Stimulated activated naive B cell treated with anti-CD40 and anti-IgM and Interleukin-4, amounts not matched to agents 10 μg/mL and 1 μg/mL and 100 μg/mL, for 72 hours (primary cell): ENCODE measurements around the gene ERG.

ENCODE experiments used
- ATAC-seq, 2 donors: fragments of 150-1000 bp; cut with Tn5 transposase; replicated peaks; 2 replicates each; pipeline ENCODE4 v1.10.0; 2021; ENCODE audit warnings: moderate library complexity in 1 of 2
- DNase-seq: peaks from one replicate; pipeline ENCODE4 v3.0.0; 2021
- H3K27ac Mint-ChIP-seq: one replicate; pipeline ENCODE4 v1.8.0; 2022; ENCODE audit warnings: mild to moderate bottlenecking, mixed read lengths
- H3K27me3 Mint-ChIP-seq, 2 donors: one replicate each; pipeline ENCODE4 v1.8.0; 2022; ENCODE audit warnings: mixed read lengths in 2 of 2
- H3K36me3 Mint-ChIP-seq, 2 donors: one replicate each; pipeline ENCODE4 v1.8.0; 2022; ENCODE audit warnings: mixed read lengths in 2 of 2, mild to moderate bottlenecking in 1 of 2
- H3K4me1 Mint-ChIP-seq, 2 donors: one replicate each; pipeline ENCODE4 v1.8.0; 2022; ENCODE audit warnings: mixed read lengths in 2 of 2, mild to moderate bottlenecking in 1 of 2
- H3K4me3 Mint-ChIP-seq, 2 donors: one replicate each; pipeline ENCODE4 v1.8.0; 2022; ENCODE audit warnings: mild to moderate bottlenecking in 2 of 2, mixed read lengths in 2 of 2, moderate library complexity in 1 of 2
- H3K9me3 Mint-ChIP-seq, 2 donors: one replicate each; pipeline ENCODE4 v1.8.0; 2022; ENCODE audit warnings: mixed read lengths in 2 of 2, mild to moderate bottlenecking in 1 of 2

Gene ERG

DNA sequence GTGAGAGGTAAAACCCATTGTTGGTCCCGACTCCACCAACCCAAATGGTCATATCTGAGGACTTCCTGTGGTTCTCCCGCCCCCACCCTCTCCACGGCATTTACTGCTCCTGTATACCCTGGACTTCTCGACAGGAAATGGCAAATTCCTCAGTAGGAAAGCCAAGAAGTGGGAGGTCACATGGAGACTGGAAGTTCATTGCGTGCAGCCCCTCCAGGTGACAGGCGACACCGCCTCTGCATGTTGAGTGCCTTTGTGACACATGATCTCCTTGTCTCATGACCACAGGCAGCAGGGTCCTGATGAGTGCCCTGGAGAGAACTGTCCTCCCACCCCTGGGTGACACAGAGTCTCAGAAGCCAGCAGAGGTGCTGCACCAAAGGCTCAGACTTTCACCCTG, 24.2 kb downstream of the ERG start:
- H3K27ac Mint-ChIP-seq, result no peak overlapping the region
- DNase-seq (no peak), ATAC-seq (no peak)
- H3K27me3 Mint-ChIP-seq, result peaks cover 50 to 66% of the 10 kb centered on the region in 2 donors
- no peaks in the 10 kb centered on the region for H3K36me3 Mint-ChIP-seq
- peaks cover 0 to 1% of the 10 kb centered on the region in 2 donors for H3K9me3 Mint-ChIP-seq
- H3K4me3 Mint-ChIP-seq, result no peak overlapping the region
- H3K4me1 Mint-ChIP-seq, result peaks cover 17 to 26% of the 10 kb centered on the region in 2 donors

DNA sequence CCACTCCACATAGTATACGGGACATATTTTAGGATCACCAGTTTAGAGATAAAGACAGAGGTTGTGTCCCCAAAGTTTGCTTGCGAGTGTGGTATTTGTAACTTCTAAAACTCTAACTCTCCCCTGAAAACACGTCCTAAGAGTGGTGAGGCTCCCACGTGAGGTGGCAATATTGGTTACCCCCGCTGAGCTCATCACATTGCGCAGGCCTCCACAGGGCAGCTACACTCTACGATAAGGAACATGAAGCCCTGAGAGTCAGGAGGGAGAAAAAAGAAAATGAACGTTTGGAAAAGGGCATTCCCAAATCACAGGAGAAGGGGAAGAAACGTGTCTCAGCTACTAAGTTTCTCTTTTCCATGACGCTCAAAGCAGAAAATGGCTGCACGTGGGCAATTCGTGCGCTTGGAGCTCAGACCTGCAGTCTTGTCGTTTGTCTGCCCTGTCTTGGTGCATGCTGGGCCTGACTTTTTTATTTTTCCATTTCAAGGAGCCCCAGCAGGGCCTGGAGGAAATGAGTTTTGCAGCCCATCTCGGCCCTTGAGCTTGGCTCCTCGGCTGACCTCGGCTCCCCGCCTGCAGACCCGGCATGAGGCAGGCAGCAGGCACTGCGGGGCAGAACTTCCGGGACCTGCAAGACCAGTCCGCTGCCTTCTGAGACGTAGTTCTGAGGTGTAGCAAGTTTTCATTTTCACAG, 25.7 kb downstream of the ERG start:
- no peaks in the 10 kb centered on the region for H3K36me3 Mint-ChIP-seq
- no peak overlapping the region for H3K27ac Mint-ChIP-seq
- no peak overlapping the region for H3K4me3 Mint-ChIP-seq
- H3K9me3 Mint-ChIP-seq, result peaks cover 0 to 2% of the 10 kb centered on the region in 2 donors
- H3K27me3 Mint-ChIP-seq, result peaks cover 42 to 53% of the 10 kb centered on the region in 2 donors
- ATAC-seq (no peak), DNase-seq (no peak)
- H3K4me1 Mint-ChIP-seq, result peaks cover 17 to 26% of the 10 kb centered on the region in 2 donors

DNA sequence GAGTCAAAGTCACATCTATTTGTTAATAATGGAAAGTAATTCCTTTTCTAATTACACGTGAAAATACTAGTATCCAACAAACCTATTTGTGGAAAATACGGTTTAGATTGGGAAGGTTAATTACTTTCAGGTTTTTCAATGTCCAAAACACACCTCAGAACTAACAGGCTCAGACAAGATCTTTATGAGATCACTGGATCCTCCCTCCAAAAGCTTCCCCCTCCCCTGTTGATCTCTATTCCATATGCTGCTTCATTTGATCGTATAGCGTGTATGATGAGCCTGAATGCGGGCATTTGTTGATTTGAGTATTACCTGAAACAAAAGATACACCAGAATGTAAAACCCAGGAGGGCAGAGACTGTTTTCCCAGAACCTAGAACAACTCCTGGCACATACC, 26.5 kb downstream of the ERG start:
- DNase-seq (no peak), ATAC-seq (no peak)
- H3K4me1 Mint-ChIP-seq, result peaks cover 12 to 24% of the 10 kb centered on the region in 2 donors
- no peak overlapping the region for H3K27ac Mint-ChIP-seq
- peaks cover 38 to 45% of the 10 kb centered on the region in 2 donors for H3K27me3 Mint-ChIP-seq
- no peaks in the 10 kb centered on the region for H3K36me3 Mint-ChIP-seq
- no peak overlapping the region for H3K4me3 Mint-ChIP-seq
- peaks cover 0 to 3% of the 10 kb centered on the region in 2 donors for H3K9me3 Mint-ChIP-seq

DNA sequence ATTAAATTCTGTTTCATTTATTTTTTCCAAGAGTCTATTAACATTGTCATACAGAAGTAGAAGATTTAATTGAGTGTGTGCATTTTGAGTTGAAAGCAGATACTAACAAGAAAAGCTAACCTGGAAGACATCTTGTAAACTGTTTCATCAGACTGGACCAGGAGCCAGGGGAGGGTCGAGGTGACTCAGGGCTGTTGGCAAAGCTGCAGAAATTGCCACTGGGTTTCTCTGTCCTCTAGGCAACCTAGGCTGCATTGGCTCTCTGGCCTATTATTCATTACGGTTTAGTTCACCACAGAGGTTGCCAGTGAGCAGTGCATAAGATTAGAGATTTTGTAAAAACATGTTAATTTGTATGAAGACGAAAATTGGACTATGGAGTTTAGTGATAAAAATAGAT, 27.5 kb downstream of the ERG start:
- H3K4me3 Mint-ChIP-seq, result no peak overlapping the region
- DNase-seq (no peak), ATAC-seq (no peak)
- H3K9me3 Mint-ChIP-seq, result peaks cover 0 to 3% of the 10 kb centered on the region in 2 donors
- H3K27me3 Mint-ChIP-seq, result peaks cover 29 to 35% of the 10 kb centered on the region in 2 donors
- no peak overlapping the region for H3K27ac Mint-ChIP-seq
- H3K4me1 Mint-ChIP-seq, result peaks cover 7 to 15% of the 10 kb centered on the region in 2 donors
- no peaks in the 10 kb centered on the region for H3K36me3 Mint-ChIP-seq

DNA sequence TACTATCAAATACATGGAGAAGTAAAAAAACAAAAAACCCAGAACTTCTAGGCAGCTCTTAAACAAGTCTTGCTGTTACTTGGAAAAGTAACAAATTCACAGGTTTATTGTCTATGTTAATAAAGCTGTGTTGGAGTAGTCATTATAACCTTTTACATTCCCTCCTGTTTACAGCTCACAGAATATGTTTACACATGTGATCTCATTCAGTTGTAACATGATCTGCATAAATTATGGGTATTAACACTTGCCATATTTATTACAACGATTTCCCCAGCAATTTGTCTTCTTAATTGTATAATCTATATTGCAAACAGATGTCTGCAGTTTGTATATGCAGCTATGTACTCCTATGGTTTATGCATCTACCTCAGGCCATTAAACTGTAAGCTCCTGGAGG, 28.6 kb downstream of the ERG start:
- no peaks in the 10 kb centered on the region for H3K36me3 Mint-ChIP-seq
- peaks cover 19 to 24% of the 10 kb centered on the region in 2 donors for H3K27me3 Mint-ChIP-seq
- ATAC-seq, result no peak
- H3K27ac Mint-ChIP-seq, result no peak overlapping the region
- peaks cover 0 to 6% of the 10 kb centered on the region in 2 donors for H3K9me3 Mint-ChIP-seq
- no peak for DNase-seq
- H3K4me1 Mint-ChIP-seq, result peaks cover 4 to 11% of the 10 kb centered on the region in 2 donors
- no peak overlapping the region for H3K4me3 Mint-ChIP-seq

DNA sequence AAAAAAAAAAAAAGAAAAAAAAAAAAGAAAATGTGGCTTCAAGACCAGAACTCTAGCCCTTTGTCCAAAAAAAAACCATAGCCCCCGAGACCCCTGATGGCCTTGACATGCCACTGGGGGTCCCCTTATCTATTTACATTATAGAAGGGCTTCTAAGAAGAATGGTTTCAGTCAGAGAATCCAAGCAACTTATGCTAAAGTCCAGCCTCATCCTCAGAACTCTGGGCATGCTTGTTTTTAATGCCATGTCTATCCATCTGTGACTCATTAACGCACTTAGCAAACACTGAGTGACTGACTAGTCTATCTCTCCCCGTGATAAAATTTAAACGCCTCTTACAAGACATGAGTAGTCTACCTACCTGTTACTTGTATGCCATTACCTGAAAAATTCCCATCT, 29.3 kb downstream of the ERG start:
- H3K4me1 Mint-ChIP-seq, result peaks cover 4 to 11% of the 10 kb centered on the region in 2 donors
- H3K9me3 Mint-ChIP-seq, result peaks cover 0 to 8% of the 10 kb centered on the region in 2 donors
- H3K27me3 Mint-ChIP-seq, result peaks cover 14 to 17% of the 10 kb centered on the region in 2 donors
- no peak overlapping the region for H3K4me3 Mint-ChIP-seq
- DNase-seq (no peak), ATAC-seq (no peak)
- no peak overlapping the region for H3K27ac Mint-ChIP-seq
- H3K36me3 Mint-ChIP-seq, result no peaks in the 10 kb centered on the region

DNA sequence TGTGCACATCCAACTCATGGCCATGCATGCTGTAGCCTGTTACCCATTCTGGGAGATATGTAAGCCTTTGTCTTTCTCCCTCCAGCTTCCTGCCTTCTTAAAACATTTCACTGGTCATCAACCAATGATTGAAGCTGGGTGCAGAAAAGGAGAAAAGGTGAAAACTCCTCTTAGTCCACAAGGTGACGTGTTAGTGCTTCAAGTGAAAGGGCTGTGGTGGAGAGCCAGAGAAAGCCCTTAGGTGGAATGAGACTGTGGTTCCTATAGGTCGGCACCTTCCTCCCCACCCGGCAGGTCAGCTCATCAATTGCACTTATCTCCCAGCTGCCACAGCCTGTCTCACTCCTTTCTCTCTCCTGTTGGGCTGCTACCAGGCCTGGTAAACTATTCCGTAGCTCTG, 30.4 kb downstream of the ERG start:
- Mint-ChIP-seq H3K36me3 (no peaks in the 10 kb centered on the region), H3K4me3 (no peak overlapping the region), H3K9me3 (peaks cover 0 to 8% of the 10 kb centered on the region in 2 donors), H3K27me3 (peaks cover 9 to 10% of the 10 kb centered on the region in 2 donors), H3K4me1 (peaks cover 4 to 11% of the 10 kb centered on the region in 2 donors), H3K27ac (no peak overlapping the region)
- no peak for DNase-seq
- ATAC-seq, result no peak

DNA sequence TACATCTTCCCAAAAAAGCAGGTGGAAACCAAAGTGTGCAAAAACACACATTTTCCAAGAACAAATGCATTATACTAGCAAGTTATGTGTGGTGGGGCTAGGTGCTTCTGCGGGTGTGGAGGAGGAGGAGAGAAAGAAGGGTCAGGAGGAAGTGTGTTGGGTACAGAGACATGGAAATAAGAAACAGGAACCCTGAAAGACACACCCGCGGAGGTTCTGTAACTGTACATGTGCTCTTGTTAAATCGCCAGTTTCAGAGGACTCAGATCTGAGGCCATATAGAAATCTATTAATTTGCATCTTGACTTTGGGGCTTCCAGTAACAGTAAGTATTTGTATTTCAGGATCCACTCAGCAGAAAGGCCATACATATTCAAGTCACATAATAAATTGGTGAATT, 30.9 kb downstream of the ERG start:
- Mint-ChIP-seq H3K9me3 (peaks cover 0 to 8% of the 10 kb centered on the region in 2 donors), H3K27ac (no peak overlapping the region), H3K4me3 (no peak overlapping the region), H3K27me3 (peaks cover 6 to 7% of the 10 kb centered on the region in 2 donors), H3K4me1 (peaks cover 2 to 11% of the 10 kb centered on the region in 2 donors), H3K36me3 (no peaks in the 10 kb centered on the region)
- no peak for ATAC-seq
- DNase-seq, result no peak

DNA sequence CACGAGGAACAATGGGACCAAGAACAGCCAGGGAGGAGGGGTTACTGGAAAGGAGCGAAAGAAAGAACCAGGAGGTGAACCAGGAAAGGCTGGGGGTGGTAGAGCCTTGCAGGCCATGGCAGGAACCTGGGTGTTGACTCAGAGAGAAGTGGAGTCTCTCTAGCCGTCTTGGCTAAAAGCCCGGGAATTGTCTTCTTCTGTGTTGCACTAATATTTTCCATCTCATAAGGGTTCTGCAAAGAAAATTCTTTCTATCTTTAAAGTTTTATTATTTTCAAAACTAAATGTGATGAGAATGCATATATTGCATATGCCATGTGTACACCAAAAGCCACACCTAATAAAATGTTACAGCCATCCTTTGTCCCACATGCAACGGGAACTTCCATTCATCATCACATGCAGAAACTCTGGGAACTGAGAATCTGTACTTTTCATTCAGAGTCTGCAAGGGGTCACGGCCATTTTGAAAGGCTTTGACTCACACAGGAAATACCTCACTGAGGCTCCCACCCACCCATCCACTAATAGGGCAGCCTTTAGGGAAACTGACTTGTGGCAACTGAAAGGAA, 38.0 kb downstream of the ERG start:
- Mint-ChIP-seq H3K9me3 (peaks cover 0 to 4% of the 10 kb centered on the region in 2 donors), H3K36me3 (no peaks in the 10 kb centered on the region), H3K27me3 (no peaks in the 10 kb centered on the region), H3K4me1 (no peaks in the 10 kb centered on the region), H3K27ac (no peak overlapping the region), H3K4me3 (no peak overlapping the region)
- no peak for DNase-seq
- ATAC-seq, result no peak

DNA sequence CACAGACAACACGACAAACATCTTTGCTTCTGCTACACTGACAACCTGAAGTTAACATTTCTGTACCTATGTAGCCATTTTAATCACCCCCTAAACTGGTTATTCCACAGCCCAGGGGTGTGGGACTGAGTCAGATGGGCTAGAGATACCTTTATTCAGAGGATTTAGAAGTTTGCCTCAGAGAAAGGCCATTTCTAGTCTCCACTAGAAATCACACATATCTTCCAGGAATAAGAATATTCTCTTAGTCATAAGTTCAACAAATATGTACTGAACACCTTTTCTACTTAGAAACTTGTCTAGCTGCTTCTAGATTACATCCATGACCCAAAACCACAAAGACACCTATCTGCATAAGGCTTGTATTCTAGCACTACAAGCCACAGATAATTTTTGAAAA, 38.8 kb downstream of the ERG start:
- no peak overlapping the region for H3K4me3 Mint-ChIP-seq
- no peak overlapping the region for H3K27ac Mint-ChIP-seq
- H3K27me3 Mint-ChIP-seq, result no peaks in the 10 kb centered on the region
- H3K36me3 Mint-ChIP-seq, result no peaks in the 10 kb centered on the region
- H3K9me3 Mint-ChIP-seq, result no peaks in the 10 kb centered on the region
- ATAC-seq (no peak), DNase-seq (no peak)
- H3K4me1 Mint-ChIP-seq, result no peaks in the 10 kb centered on the region

DNA sequence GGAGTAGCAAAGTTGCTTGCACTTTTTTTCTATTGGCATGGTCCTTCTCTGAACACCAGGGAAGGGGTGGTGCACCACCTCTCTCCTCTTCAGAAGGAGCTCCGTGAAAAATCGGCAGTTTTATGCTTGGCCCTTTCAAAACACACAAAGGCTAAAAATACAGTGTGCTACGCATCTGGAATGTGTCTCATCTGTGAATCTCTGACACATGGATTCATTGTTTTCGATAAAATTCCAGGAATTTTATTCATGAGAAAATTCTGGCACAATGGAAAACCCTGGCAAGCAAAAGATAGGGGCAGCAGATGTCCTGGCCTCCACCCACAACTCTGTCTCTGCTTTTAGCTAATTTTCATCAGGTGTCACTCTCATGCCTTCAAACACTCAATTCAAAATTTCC, 42.9 kb downstream of the ERG start:
- no peak overlapping the region for H3K4me3 Mint-ChIP-seq
- H3K9me3 Mint-ChIP-seq, result no peaks in the 10 kb centered on the region
- H3K27ac Mint-ChIP-seq, result no peak overlapping the region
- H3K36me3 Mint-ChIP-seq, result no peaks in the 10 kb centered on the region
- H3K4me1 Mint-ChIP-seq, result no peaks in the 10 kb centered on the region
- ATAC-seq (no peak), DNase-seq (no peak)
- H3K27me3 Mint-ChIP-seq, result no peaks in the 10 kb centered on the region

DNA sequence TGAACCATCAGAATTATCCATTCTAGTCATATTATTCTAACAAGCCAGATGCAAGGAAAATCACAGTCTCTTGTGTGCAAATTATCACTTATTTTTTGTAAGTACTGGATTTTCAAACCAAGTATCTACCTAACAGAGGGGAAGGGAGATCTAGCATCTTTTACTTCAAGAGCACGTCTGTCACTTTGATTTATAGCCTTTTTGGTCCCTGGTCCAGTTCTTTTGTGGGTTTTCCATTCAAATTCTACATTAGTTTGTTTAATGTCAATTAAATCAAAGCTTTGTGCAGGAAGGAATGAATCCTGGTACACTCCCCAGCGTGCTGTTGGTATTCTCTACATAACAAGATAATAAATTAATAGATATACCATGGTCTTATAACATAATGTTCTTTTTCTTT, 43.6 kb downstream of the ERG start:
- Mint-ChIP-seq H3K27me3 (no peaks in the 10 kb centered on the region), H3K9me3 (no peaks in the 10 kb centered on the region), H3K27ac (no peak overlapping the region), H3K4me1 (no peaks in the 10 kb centered on the region), H3K4me3 (no peak overlapping the region), H3K36me3 (no peaks in the 10 kb centered on the region)
- ATAC-seq, result no peak
- no peak for DNase-seq

DNA sequence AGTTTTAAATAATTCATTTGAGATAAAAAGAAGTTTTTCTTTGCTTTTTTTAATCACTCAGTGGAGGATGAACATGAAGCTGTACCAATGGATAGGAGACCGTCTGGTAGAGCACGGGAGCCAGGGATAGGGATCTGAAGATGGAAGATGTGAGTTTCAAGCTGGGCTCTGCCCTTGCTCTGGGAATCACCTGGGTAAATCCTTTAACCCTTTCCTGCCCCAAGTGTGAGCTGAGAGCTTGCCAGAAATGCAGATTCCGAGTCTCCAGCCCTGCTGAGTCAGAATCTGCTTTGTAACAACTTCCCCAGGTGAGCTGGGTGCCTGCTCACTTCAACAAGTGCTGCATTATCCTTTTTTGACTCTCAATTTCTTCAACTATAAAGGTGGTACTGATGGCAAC, 44.1 kb downstream of the ERG start:
- H3K27me3 Mint-ChIP-seq, result no peaks in the 10 kb centered on the region
- H3K36me3 Mint-ChIP-seq, result no peaks in the 10 kb centered on the region
- no peak for DNase-seq
- no peak for ATAC-seq
- H3K9me3 Mint-ChIP-seq, result no peaks in the 10 kb centered on the region
- H3K27ac Mint-ChIP-seq, result no peak overlapping the region
- no peak overlapping the region for H3K4me3 Mint-ChIP-seq
- H3K4me1 Mint-ChIP-seq, result no peaks in the 10 kb centered on the region

DNA sequence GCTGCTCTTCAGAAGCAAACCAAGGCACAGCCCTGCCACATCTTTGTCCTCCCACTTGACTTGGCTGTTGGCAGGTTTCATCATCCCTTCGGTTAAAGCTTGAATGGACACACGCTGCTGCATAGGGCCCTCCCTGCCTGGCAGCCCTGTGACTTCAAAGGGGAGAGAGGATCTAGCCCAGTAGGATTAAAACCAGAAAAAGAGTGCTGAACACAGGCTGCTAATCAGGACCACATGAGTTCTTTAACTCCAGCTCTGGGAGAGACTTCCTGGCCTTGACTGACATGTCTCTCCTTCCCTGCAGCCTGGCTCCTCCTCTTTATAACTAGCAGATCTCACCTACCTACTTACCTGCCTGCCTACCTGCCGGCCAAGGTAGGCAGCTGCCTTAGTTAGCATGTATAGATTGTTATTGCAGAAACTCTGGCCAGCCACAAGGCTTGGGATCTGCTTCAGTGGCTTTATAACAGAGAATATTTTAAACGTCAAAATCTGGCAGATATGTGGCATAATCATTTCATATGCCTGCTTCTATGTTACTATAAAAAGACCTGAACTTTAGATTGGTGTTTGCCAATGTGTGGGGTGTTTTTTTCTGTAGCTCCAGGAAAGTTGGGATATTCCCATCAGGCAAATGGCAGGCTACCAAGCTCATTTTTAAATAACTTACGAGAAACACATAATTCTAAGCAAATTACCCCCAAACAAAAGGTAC, 49.4 kb downstream of the ERG start:
- Mint-ChIP-seq H3K9me3 (no peaks in the 10 kb centered on the region), H3K27me3 (no peaks in the 10 kb centered on the region), H3K36me3 (no peaks in the 10 kb centered on the region), H3K4me3 (no peak overlapping the region), H3K27ac (no peak overlapping the region), H3K4me1 (no peaks in the 10 kb centered on the region)
- DNase-seq (no peak), ATAC-seq (no peak)

DNA sequence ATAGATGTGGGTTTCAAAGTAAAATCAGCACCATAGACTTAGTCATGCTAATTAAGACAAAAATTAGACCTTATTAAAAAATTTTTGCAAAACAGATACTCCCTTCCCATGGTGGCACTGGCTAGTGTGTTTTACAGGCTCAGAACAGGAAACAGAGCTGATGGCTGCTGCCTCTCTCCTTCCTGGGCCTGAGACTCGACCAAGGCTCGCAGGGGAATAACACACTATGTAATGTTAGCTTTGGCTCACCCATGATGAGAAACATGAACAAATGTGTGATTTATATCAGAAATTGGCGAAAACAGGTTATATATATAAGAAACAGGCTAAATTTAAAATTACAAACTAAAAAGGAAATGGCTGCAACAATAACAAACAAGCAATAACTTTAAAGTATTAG, 50.7 kb downstream of the ERG start:
- Mint-ChIP-seq H3K27ac (no peak overlapping the region), H3K4me1 (no peaks in the 10 kb centered on the region), H3K4me3 (no peak overlapping the region), H3K36me3 (no peaks in the 10 kb centered on the region), H3K27me3 (no peaks in the 10 kb centered on the region), H3K9me3 (no peaks in the 10 kb centered on the region)
- ATAC-seq, result no peak
- DNase-seq, result no peak
